Measurements from ENCODE around the gene CEP43.

- TF ChIP-seq CTCF (conservative IDR thresholded peaks at IDR 0.05; ENCODE audit: low read depth, low read length) (no peak), EZH2 (IDR thresholded peaks at IDR 0.05; ENCODE audit: borderline replicate concordance, low read depth, low read length, poor library complexity, severe bottlenecking) (no peak)
Observed at GRCh38 chr6:166949528-166950442, 49.4 kb upstream of the CEP43 start.

All from A673 (cell line).